NCI-H460 (cell line): Measurements from ENCODE around the gene GRPR. TPM values are rescaled to one million over a fixed set of nuclear protein-coding genes. Genes with fewer than 3 reads are reported as not detected.

ENCODE experiments used
- DNase-seq: peaks from one replicate; pipeline ENCODE4 v3.0.0-alpha.2; 2016; ENCODE audit warnings: low read depth; ENCODE audit errors: extremely low read depth
- polyA plus RNA-seq: library from polyadenylated mRNA; depleted of rRNA; stranded (reverse); fragments of >200 nt; gene quantifications from 2 replicates; pipeline ENCODE4 v1.2.3, GENCODE V29; 2014; cell fraction: nucleus; rRNA removed
- total RNA-seq: library from RNA; depleted of rRNA; stranded (reverse); fragments of >200 nt; shearing (Covaris generic); gene quantifications from 2 replicates; pipeline ENCODE4 v1.2.3, GENCODE V29; 2014; rRNA removed

Gene GRPR
- not detected in 2 replicates for total RNA-seq
- not detected in 2 replicates for polyA plus RNA-seq

- peak; percentile 77 for DNase-seq
These were observed at the start of gene GRPR for GRCh38 chrX:16123222-16123786. Gene GRPR (plus strand): TSS chrX:16123565. CDS start chrX:16123954, 389 bp downstream.

DNA sequence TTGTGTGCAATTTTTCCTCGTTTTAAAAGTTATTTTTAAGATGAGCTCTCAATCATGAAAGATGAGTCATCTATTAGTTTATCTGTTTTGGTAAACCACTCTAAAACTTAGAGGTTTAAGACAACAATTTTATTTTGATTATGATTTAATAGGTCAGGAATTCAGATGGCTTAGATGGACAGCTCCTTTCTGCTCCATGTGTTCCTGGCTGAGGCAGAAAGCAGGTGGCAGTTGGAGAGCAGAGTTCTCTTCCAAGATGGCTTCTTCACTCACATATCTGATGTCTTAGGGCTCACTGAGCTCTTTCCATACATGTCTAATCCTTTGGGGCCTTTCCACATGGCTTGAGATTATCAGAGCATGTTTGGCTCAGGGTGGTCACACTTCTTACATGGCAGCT, 48.3 kb upstream of the GRPR start:
- no peak for DNase-seq

GRCh38 chrX:16076834-16077233, 46.5 kb upstream of the GRPR start:
- no peak for DNase-seq

DNA sequence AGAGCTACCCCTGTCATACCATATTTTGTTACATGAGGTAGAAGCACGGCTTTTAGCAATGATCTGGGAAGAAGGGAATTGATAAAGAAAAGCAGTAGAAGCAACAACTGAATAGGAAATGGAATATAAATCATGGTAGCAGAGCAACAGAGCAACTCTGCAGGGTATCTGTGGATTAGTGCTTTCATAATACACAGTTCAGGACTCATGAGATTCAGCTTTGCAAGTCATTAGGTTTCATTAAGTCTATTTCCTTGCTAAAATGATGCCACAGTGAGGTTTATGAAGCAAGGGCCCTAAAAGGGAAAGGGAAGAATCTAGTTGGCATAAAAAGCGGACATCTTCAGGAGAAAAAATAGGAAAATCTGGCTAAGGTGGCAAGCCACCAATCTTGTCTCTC, 45.6 kb upstream of the GRPR start:
- DNase-seq: no peak

- no peak for DNase-seq
These were observed 42.0 kb upstream of the GRPR start for GRCh38 chrX:16081357-16081756.

DNA sequence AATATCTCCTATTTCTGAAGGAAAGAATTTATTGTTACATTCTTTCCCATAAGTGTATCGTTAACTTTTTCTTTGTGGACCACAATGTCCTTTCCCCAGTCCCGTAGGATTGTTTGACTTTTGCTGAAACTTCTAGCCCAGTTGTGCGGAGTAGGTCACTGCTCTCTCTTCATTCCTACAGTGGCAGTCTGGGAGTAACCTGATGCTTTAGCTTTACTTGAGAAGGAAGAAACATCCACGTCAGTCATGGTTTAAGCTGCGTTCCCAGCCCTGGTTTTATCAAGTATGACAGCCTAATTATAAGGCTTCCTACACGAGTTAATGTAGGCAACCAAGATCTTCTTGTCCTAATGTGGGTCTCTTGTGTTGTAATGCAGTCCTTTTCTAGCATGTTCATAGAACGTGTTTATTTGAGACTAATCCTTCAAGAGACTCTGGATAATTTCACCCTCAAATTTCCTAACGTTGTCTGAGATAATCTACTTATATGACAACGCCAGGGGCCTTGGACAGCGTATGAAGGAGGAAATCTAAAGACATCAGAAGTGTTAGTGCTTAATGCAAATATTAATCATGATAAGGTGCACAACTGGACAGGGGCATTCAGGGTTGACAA, 40.8 kb upstream of the GRPR start:
- no peak for DNase-seq

GRCh38 chrX:16087076-16087475, 36.3 kb upstream of the GRPR start:
- DNase-seq: no peak

DNA sequence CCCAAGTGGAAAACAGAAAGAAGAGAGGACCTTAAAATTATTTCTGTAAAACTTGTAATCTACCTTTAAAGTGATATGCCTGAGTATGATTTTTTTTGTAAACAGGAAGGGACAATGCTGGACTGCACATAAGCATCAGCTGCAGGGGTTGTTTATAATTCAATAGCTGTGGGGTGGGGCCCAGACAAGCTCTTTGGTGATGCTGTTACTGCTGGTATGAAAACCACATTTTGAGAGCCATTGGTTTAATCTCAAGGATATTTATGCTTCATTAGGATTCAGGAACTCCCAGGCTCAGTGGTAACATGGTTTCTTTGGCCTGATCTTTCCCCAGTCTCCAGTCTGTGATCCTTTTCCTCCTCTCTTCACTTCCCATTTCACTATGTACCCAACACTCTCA, 34.3 kb upstream of the GRPR start:
- no peak for DNase-seq

- no peak for DNase-seq
These were observed 27.2 kb upstream of the GRPR start for GRCh38 chrX:16096141-16096540.

GRCh38 chrX:16100673-16101072, 22.7 kb upstream of the GRPR start:
- DNase-seq: no peak

GRCh38 chrX:16101581-16101980, 21.8 kb upstream of the GRPR start:
- no peak for DNase-seq

GRCh38 chrX:16103625-16104024, 19.7 kb upstream of the GRPR start:
- no peak for DNase-seq

DNA sequence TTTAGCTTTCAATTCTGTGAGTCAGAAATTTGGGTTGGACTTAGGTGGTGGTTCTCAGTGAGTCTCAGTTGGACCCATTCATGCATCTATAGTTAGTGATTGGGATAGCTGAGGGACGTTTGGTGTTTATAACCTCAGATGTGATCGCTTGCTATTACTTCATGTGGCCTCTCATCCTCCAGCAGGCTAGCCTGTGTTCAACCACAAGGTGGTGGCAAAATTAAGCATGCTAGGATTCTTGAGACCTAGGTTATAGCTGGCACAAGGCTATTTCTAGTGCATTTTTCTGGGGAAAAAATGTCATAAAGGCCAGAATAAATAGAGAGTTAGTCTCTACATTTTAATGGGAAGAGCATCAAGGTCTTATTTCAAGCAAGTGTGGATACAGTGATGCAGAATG, 10.9 kb upstream of the GRPR start:
- no peak for DNase-seq

GRCh38 chrX:16113978-16114565, 9.3 kb upstream of the GRPR start:
- no peak for DNase-seq

DNA sequence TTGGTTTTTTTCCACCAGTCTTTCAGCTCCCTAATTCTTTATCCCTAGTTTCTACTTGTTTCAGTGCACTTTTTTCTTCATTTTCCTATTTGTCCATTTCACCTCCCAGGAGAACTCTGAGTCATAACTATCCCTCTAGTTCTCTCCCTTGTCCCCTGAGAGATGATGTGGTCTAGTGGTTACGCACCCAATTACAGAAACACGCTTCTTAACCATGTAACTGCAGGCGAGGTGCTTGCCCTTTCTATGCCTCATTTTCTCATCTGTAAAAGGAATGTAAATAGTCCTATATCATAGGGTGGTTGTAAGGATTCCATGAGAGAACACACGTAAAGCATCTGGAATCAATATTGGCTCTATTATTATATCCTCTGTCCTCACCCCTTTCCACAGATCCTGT, 8.8 kb upstream of the GRPR start:
- DNase-seq: no peak

- DNase-seq: no peak
These were observed 3.8 kb upstream of the GRPR start for GRCh38 chrX:16119353-16120220.

DNA sequence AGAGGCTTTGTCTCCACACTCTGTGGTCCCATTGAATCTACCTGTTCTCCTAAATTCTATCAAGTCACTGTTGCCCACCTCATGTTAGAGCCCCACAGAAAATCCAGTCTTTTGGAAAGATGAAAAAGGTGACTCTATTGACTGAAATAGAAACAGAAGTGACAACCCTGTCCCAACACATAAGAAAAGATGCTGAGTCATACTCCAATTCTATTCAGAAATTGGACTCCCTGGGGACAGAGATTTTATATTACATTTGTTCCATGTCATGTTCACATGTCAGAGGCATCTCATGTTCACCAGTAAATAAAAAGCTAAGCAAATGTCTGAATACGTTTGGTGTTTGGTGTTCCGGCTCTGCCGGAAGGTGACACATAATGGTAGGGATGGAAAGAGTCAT, 2.9 kb upstream of the GRPR start:
- no peak for DNase-seq

DNA sequence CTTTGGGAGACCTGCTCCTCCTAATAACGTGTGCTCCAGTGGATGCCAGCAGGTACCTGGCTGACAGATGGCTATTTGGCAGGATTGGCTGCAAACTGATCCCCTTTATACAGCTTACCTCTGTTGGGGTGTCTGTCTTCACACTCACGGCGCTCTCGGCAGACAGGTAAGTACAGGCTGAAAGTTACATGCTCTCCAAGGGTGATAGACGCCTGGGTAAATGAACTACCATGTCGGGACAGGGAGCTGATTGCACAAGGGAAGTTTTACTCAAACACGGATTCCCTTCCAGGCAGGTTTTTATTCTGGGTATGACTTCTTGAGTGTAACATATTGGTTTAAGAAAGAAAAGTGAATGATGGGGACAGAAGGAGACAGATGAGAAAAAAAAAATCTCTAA, 836 bp downstream of the GRPR start:
- no peak for DNase-seq

- DNase-seq: no peak
These were observed 2.3 kb downstream of the GRPR start for GRCh38 chrX:16125520-16126149.

- no peak for DNase-seq
These were observed 7.3 kb downstream of the GRPR start for GRCh38 chrX:16130707-16131106.

- DNase-seq: no peak
These were observed 11.6 kb downstream of the GRPR start for GRCh38 chrX:16134936-16135335.
